ENCODE data around the gene LPIN2. TPM values are rescaled to one million over a fixed set of nuclear protein-coding genes. Genes with fewer than 3 reads are reported as not detected.
A peak's percentile ranks its signal among the peaks of the same experiment; 100 is the strongest.
"Not testable (repeated sequence)": the region's sequence is repeated elsewhere in the genome, so short reads cannot be mapped to it uniquely, and the experiment has no call there.

Gene LPIN2
- total RNA-seq, 1 experiment from 2014 or later = 10.7 TPM

- H3K9me3 ChIP-seq (ENCODE audit: control insufficient read depth in 1 of 2, insufficient read depth in 1 of 2, low read depth in 1 of 2, low read length in 2 of 2) = 0 out of 4 replicates have a peak, but pooled peaks cover 0 to 4% of the 10 kb centered on the region in 2 experiments
- H3K27me3 ChIP-seq (ENCODE audit: insufficient read depth, low read length) = no peaks in the 10 kb centered on the region
- RAD21 ChIA-PET (ENCODE audit: low non-redundant PET in 1 of 2, low total read pairs in 2 of 2, uncharacterized antibody in 2 of 2, unreplicated experiment in 2 of 2) = no interaction called here
- CTCF ChIA-PET = interaction anchor here (1.3 kb wide), 1 partner anchor 11 kb away, joined by 4 read pairs; no protein-coding TSS in a partner anchor
- intact Hi-C loops (cut with micrococcal nuclease) = no loop called here
- H3K4me1 ChIP-seq (ENCODE audit: control insufficient read depth in 1 of 2, insufficient read depth in 2 of 2, low read length in 2 of 2) = peaks cover 0 to 13% of the 10 kb centered on the region in 2 experiments; a peak in 3 of 4 replicates
- DNase-seq (ENCODE audit: low read depth, low spot score) = no peak
- H3K9me2 ChIP-seq (ENCODE audit: insufficient read depth) = no peaks in the 10 kb centered on the region
- H2AFZ ChIP-seq (ENCODE audit: low read depth, low read length, poor library complexity, severe bottlenecking) = peak overlapping the region; percentile 78
- BruUV-seq (replicated peaks) = no TSS peak
- POLR2A ChIA-PET = no interaction called here
- H3K36me3 ChIP-seq (ENCODE audit: control insufficient read depth in 1 of 2, insufficient read depth in 2 of 2, low read length in 2 of 2) = no peaks in the 10 kb centered on the region
- H3K4me3 ChIP-seq (replicated peaks in 1 of 2; ENCODE audit: low read depth in 1 of 2, low read length in 2 of 2) = no peak overlapping the region
- ATAC-seq = no peak; the same call in 1 of the 2 replicates
- peak overlapping the region; percentile 48 for H3K4me2 ChIP-seq (ENCODE audit: low read length)
- no peak overlapping the region for H3K9ac ChIP-seq (ENCODE audit: low read length)
- no peaks in the 10 kb centered on the region for H3K79me2 ChIP-seq (ENCODE audit: insufficient read depth, low read length)
- TF ChIP-seq MAX (IDR thresholded peaks at IDR 0.05) = no peak
- peak; percentile 18; the same call in 1 of the 2 replicates for TF ChIP-seq JUND (IDR thresholded peaks at IDR 0.05)
- TF ChIP-seq FOSL1 (IDR thresholded peaks at IDR 0.05; ENCODE audit: low read depth) = 0 out of 2 replicates have a peak, but pooled peaks have one; percentile 21
- 0 out of 2 replicates have a peak, but pooled peaks have one; percentile 11 for TF ChIP-seq SP1 (IDR thresholded peaks at IDR 0.05; ENCODE audit: low read depth)
- TF ChIP-seq CEBPB (IDR thresholded peaks at IDR 0.05; ENCODE audit: low read depth) = peak; percentile 41; the same call in 1 of the 2 replicates
- no peaks in the 10 kb centered on the region for H4K20me1 ChIP-seq (ENCODE audit: insufficient read depth)
- no peak overlapping the region for H3K27ac ChIP-seq (ENCODE audit: low read depth, low read length)
These were observed 38.9 kb upstream of the LPIN2 start for GRCh38 chr18:3051718-3052410.

- H4K20me1 ChIP-seq (ENCODE audit: insufficient read depth); H3K27me3 ChIP-seq (ENCODE audit: insufficient read depth, low read length); H3K4me3 ChIP-seq (replicated peaks in 1 of 2; ENCODE audit: low read depth in 1 of 2, low read length in 2 of 2); H3K9me3 ChIP-seq (ENCODE audit: control insufficient read depth in 1 of 2, insufficient read depth in 1 of 2, low read depth in 1 of 2, low read length in 2 of 2); H3K27ac ChIP-seq (ENCODE audit: low read depth, low read length); BruUV-seq (replicated peaks); H3K79me2 ChIP-seq (ENCODE audit: insufficient read depth, low read length); H3K36me3 ChIP-seq (ENCODE audit: control insufficient read depth in 1 of 2, insufficient read depth in 2 of 2, low read length in 2 of 2); H3K9ac ChIP-seq (ENCODE audit: low read length); ATAC-seq; H3K9me2 ChIP-seq (ENCODE audit: insufficient read depth); RAD21 ChIA-PET (ENCODE audit: low non-redundant PET in 1 of 2, low total read pairs in 2 of 2, uncharacterized antibody in 2 of 2, unreplicated experiment in 2 of 2); DNase-seq (ENCODE audit: low read depth, low spot score); POLR2A ChIA-PET; intact Hi-C loops (cut with micrococcal nuclease); H3K4me2 ChIP-seq (ENCODE audit: low read length); H2AFZ ChIP-seq (ENCODE audit: low read depth, low read length, poor library complexity, severe bottlenecking): not testable (repeated sequence)
- H3K4me1 ChIP-seq (ENCODE audit: control insufficient read depth in 1 of 2, insufficient read depth in 2 of 2, low read length in 2 of 2) = peaks cover 0 to 13% of the 10 kb centered on the region in 2 experiments
- CTCF ChIA-PET = interaction anchor here (2.8 kb wide), 1 partner anchor 13 kb away, joined by 10 read pairs; no protein-coding TSS in a partner anchor
These were observed 37.0 kb upstream of the LPIN2 start for GRCh38 chr18:3049897-3050454.
